Breast epithelium (tissue), 4 donors: ENCODE measurements around the gene ANGPTL1. TPM values are rescaled to one million over a fixed set of nuclear protein-coding genes. Genes with fewer than 3 reads are reported as not detected.
"Not testable (repeated sequence)": the region's sequence is repeated elsewhere in the genome, so short reads cannot be mapped to it uniquely, and the experiment has no call there.

Source experiments
- DNase-seq, 2 donors: peaks; one replicate each; pipeline ENCODE4 v3.0.0-alpha.2; 2019; ENCODE audit warnings: low spot score in 2 of 2
- H3K27ac ChIP-seq, 2 donors: fragments of 200-600 bp; sonication (generic) in 1 of 2; one replicate each; pipeline ENCODE4 v1.5.1; 2016 to 2019; ENCODE audit warnings: mild to moderate bottlenecking in 1 of 2
- H3K27me3 ChIP-seq, 2 donors: fragments of 200-600 bp; sonication (generic) in 1 of 2; one replicate each; pipeline versions ENCODE4 v1.5.1 to v1.6.0; 2017 to 2019; ENCODE audit warnings: control low read depth in 1 of 2, mild to moderate bottlenecking in 1 of 2
- H3K36me3 ChIP-seq: fragments of 200-600 bp; one replicate; pipeline ENCODE4 v1.5.1; 2019
- H3K4me1 ChIP-seq, 2 donors: fragments of 200-600 bp; sonication (generic); one replicate each; pipeline ENCODE4 v1.5.1; 2016 to 2019; ENCODE audit warnings: control low read depth in 1 of 2
- H3K4me3 ChIP-seq, 3 donors: fragments of 200-600 bp; sonication (generic); 1 replicate in 2 of 3; 2 replicates in 1 of 3; pipeline ENCODE4 v1.5.1; 2016 to 2019; ENCODE audit warnings: mild to moderate bottlenecking in 3 of 3, moderate library complexity in 2 of 3
- H3K9me3 ChIP-seq, 2 donors: fragments of 200-600 bp; sonication (generic) in 1 of 2; one replicate each; pipeline ENCODE4 v1.5.1; 2016 to 2019; ENCODE audit warnings: control low read depth in 1 of 2
- POLR2A ChIP-seq: fragments of 450-650 bp; IDR thresholded peaks from one replicate; pipeline ENCODE4 v1.6.1; 2016; ENCODE audit warnings: antibody characterized with exemption, mild to moderate bottlenecking, moderate library complexity
- POLR2AphosphoS5 ChIP-seq, 3 donors: sonication (generic); formaldehyde crosslinking; IDR thresholded peaks; one replicate each; pipeline ENCODE4 v1.6.1; 2017; ENCODE audit warnings: antibody characterized with exemption in 3 of 3
- intact Hi-C: fragments of 100-400 bp; cut with DNase I; formaldehyde crosslinking; loops from one replicate; pipeline ENCODE4 v1.15.1; 2023; ENCODE audit warnings: low total_unique reads
- total RNA-seq, 3 donors: library from RNA; depleted of rRNA; stranded (reverse); fragments of >200 nt; gene quantifications; one replicate each; pipeline ENCODE4 v1.1.0, GENCODE V29; 2016
- TF ChIP-seq, protein P1 (sequence below), 3 donors: fragments of 450-650 bp; IDR thresholded peaks; one replicate each; pipeline ENCODE4 v1.5.1; 2016 to 2017; ENCODE audit warnings: antibody characterized with exemption in 3 of 3, mild to moderate bottlenecking in 3 of 3, moderate library complexity in 3 of 3

The ANGPTL1 gene
- total RNA-seq, 3 donors from 2014 or later, result 25.2 to 137 (median 30.2) TPM

DNA sequence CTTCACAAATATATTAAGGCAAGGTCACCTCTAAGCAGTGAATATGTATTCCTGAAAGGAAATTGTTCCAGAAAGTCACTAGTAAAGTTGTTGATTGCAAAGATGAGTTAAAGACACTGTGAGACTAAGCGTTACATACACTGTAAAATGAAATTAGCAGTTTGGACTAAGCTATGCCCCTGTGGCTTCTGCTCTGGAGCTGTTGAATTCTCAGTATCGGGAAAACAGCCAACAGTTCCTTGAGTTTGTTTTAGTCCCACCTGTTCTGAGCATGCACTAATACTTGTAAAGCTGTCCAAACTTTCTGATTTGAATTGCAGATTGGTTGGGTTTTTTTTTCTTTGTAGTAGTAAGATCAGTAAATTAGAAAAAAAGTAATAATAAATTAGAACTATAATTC, 21.0 kb downstream of the ANGPTL1 start:
- intact Hi-C loops, result no loop called here
- H3K27ac ChIP-seq, result no peak overlapping the region

DNA sequence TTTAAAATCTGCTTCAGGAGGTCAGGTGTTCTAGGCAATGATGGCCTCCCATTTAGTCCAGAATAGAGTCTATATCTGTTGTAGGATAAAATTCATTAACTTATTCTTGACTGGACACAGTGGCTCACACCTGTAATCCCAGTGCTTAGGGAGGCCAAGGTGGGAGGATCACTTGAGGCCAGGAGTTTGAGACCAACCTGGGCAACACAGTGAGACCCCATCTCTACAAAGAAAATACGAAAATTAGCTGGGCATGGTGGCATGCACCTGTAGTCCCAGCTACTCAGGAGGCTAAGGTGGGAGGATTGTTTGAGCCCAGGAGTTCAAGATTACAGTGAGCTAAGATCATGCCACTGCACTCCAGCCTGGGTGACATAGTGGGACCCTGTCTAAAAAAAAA, 23.0 kb downstream of the ANGPTL1 start:
- H3K27me3 ChIP-seq, H3K4me1 ChIP-seq, H3K4me3 ChIP-seq, DNase-seq, H3K27ac ChIP-seq, H3K9me3 ChIP-seq, H3K36me3 ChIP-seq, intact Hi-C loops: not testable (repeated sequence)

More for the DNA sequence above, 21.0 kb downstream of the ANGPTL1 start:
- no peak for DNase-seq
- no peaks in the 10 kb centered on the region for H3K27me3 ChIP-seq
- H3K9me3 ChIP-seq, result no peaks in the 10 kb centered on the region
- H3K36me3 ChIP-seq, result no peaks in the 10 kb centered on the region
- TF ChIP-seq POLR2A (no peak), POLR2AphosphoS5 (IDR thresholded peaks at IDR 0.05) (no peak)
- TF ChIP-seq, protein P1, sequence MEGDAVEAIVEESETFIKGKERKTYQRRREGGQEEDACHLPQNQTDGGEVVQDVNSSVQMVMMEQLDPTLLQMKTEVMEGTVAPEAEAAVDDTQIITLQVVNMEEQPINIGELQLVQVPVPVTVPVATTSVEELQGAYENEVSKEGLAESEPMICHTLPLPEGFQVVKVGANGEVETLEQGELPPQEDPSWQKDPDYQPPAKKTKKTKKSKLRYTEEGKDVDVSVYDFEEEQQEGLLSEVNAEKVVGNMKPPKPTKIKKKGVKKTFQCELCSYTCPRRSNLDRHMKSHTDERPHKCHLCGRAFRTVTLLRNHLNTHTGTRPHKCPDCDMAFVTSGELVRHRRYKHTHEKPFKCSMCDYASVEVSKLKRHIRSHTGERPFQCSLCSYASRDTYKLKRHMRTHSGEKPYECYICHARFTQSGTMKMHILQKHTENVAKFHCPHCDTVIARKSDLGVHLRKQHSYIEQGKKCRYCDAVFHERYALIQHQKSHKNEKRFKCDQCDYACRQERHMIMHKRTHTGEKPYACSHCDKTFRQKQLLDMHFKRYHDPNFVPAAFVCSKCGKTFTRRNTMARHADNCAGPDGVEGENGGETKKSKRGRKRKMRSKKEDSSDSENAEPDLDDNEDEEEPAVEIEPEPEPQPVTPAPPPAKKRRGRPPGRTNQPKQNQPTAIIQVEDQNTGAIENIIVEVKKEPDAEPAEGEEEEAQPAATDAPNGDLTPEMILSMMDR (IDR thresholded peaks at IDR 0.05), result no peak
- H3K4me1 ChIP-seq, result no peaks in the 10 kb centered on the region
- H3K4me3 ChIP-seq, result no peak overlapping the region

DNA sequence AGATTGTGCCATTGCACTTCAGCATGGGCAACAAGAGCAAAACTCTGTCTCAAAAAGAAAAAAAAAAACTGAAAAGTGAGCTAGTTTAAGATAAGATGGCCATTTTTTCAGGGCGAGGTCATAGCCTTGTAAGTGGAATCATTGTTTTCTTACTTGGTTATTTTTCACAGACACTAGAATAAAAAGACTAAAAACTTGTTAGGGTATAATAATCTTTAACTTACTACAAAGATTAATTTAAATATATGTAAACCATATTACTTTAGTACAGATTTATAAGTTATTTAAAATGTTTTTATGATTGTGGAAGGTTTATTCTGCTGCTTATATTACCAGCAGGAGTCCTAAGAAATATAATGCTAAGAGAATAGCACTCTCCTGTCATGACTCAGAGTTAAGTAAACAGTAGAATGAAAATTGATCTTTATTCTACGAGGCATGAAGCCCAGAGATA, 23.5 kb downstream of the ANGPTL1 start:
- no peak overlapping the region for H3K4me3 ChIP-seq
- no peaks in the 10 kb centered on the region for H3K4me1 ChIP-seq
- H3K9me3 ChIP-seq, result no peaks in the 10 kb centered on the region
- TF ChIP-seq, protein P1 (IDR thresholded peaks at IDR 0.05), result no peak
- no peak for TF ChIP-seq POLR2AphosphoS5 (IDR thresholded peaks at IDR 0.05)
- TF ChIP-seq POLR2A, result no peak
- no peaks in the 10 kb centered on the region for H3K27me3 ChIP-seq
- H3K36me3 ChIP-seq, result no peaks in the 10 kb centered on the region
- no peak overlapping the region for H3K27ac ChIP-seq
- no peak for DNase-seq
- intact Hi-C loops, result no loop called here

DNA sequence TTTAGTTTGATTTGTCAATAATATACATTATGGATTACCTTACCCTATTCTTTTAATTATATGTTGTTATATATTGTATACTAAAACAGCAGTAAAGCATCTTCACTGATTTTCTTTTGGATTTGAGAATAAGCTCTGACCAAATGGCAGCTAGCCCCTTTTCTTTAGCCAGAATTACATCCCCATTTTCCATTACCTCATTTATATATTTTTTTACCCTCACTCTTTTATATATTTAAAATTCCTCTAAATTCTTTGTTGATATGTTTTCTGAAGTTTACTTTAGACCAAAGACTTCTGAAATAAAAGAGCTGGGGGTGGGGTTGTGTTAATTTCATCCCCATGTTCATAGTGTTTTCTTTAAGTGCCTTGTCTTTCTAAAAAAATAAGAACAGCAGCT, 24.6 kb downstream of the ANGPTL1 start:
- intact Hi-C loops, result no loop called here
- no peaks in the 10 kb centered on the region for H3K4me1 ChIP-seq
- DNase-seq, result no peak
- no peak overlapping the region for H3K27ac ChIP-seq
- H3K9me3 ChIP-seq, result no peaks in the 10 kb centered on the region
- TF ChIP-seq, protein P1 (IDR thresholded peaks at IDR 0.05), result no peak
- TF ChIP-seq POLR2AphosphoS5 (IDR thresholded peaks at IDR 0.05) (no peak), POLR2A (no peak)
- no peaks in the 10 kb centered on the region for H3K36me3 ChIP-seq
- no peak overlapping the region for H3K4me3 ChIP-seq
- H3K27me3 ChIP-seq, result no peaks in the 10 kb centered on the region

DNA sequence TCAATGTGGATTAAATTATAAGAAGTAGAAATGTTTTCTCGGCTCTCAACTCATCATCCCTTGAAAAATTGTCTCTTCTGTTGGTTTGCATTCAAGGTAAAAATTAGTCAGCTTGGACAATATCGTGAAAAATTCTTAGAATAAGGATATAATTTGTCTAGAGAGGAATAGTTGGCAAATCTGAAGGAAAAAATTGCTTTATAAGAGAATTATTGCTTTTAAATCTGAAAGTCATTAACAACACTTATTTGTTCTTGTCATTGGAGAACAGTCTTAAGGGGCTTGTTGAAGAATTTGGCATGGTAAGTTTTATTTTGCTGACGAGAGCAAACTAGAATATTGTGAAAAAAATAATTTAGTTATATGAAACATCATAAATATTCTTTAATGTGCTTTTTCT, 26.4 kb downstream of the ANGPTL1 start:
- Histone ChIP-seq H3K4me3 (no peak overlapping the region), H3K36me3 (no peaks in the 10 kb centered on the region), H3K9me3 (no peaks in the 10 kb centered on the region), H3K27me3 (no peaks in the 10 kb centered on the region), H3K27ac (no peak overlapping the region), H3K4me1 (no peaks in the 10 kb centered on the region)
- intact Hi-C loops, result no loop called here
- no peak for DNase-seq
- TF ChIP-seq POLR2A (no peak), POLR2AphosphoS5 (IDR thresholded peaks at IDR 0.05) (no peak)
- TF ChIP-seq, protein P1 (IDR thresholded peaks at IDR 0.05), result no peak

DNA sequence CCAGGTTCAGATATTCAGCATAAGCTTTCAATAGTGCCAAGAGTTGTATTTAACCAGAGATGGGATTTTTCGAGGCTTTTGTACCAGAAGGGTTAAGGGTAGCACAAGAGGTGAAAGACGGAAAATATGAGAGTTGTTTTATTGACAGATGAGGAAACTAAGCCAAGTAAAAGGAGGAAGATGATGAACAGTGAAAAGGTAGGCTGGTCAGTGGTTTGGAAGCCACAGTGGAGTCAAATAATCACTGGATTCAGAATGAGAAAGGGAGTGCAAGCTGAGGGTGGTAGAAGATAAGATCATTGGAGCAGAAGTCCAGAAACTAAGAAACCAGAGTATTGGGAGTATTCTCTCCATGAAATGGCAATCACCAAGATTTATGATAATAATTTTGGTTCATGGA, 45.7 kb downstream of the ANGPTL1 start:
- Histone ChIP-seq H3K9me3 (no peaks in the 10 kb centered on the region), H3K36me3 (no peaks in the 10 kb centered on the region), H3K4me1 (no peaks in the 10 kb centered on the region), H3K4me3 (no peak overlapping the region), H3K27ac (no peak overlapping the region), H3K27me3 (no peaks in the 10 kb centered on the region)
- no peak for DNase-seq
- no peak for TF ChIP-seq POLR2A
- TF ChIP-seq POLR2AphosphoS5 (IDR thresholded peaks at IDR 0.05), result no peak
- TF ChIP-seq, protein P1 (IDR thresholded peaks at IDR 0.05), result no peak
- intact Hi-C loops, result no loop called here
